Coronary artery (tissue), 2 donors: ENCODE measurements around the gene THOP1.
"Not testable (repeated sequence)": the region's sequence is repeated elsewhere in the genome, so short reads cannot be mapped to it uniquely, and the experiment has no call there.

Source experiments
- DNase-seq: peaks from one replicate; pipeline ENCODE4 v3.0.0-alpha.2; 2017; ENCODE audit warnings: low spot score
- H3K27ac ChIP-seq, 2 donors: fragments of 200-600 bp; sonication (generic); one replicate each; pipeline ENCODE4 v1.5.1; 2016 to 2019
- H3K4me3 ChIP-seq: fragments of 200-600 bp; sonication (generic); 2 replicates; pipeline ENCODE4 v1.5.1; 2016; ENCODE audit warnings: mild to moderate bottlenecking, moderate library complexity
- CTCF ChIP-seq: fragments of 200-600 bp; sonication (generic); IDR thresholded peaks from one replicate; pipeline ENCODE4 v1.5.1; 2019; ENCODE audit warnings: antibody characterized with exemption

Gene THOP1

DNA sequence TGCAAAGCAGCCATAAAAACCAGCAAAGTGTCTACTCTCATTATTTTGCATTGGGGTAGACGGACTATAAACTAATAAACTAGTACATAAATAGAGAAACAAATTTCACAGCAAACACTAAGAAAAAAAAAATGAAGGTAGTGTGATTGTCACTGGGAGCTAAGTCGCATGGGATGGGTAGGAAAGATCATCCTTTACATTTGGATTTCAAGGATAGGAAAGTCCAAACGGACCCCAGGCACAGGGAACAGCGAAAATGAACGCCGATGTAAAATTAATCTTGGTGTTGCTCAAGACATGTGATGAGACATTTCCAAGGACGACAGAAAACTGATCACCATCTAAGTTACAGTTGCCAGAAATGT, 1.5 kb upstream of the THOP1 start:
- no peak for DNase-seq
- TF ChIP-seq CTCF = no peak
- peak overlapping the region in 1 of 2 donors; percentile 88 for H3K27ac ChIP-seq
- H3K4me3 ChIP-seq = peak overlapping the region; percentile 89

GRCh38 chr19:2787115-2787514, 1.8 kb downstream of the THOP1 start:
- Histone ChIP-seq H3K4me3 (no peak overlapping the region), H3K27ac (no peak overlapping the region)
- TF ChIP-seq CTCF = no peak
- no peak for DNase-seq

DNA sequence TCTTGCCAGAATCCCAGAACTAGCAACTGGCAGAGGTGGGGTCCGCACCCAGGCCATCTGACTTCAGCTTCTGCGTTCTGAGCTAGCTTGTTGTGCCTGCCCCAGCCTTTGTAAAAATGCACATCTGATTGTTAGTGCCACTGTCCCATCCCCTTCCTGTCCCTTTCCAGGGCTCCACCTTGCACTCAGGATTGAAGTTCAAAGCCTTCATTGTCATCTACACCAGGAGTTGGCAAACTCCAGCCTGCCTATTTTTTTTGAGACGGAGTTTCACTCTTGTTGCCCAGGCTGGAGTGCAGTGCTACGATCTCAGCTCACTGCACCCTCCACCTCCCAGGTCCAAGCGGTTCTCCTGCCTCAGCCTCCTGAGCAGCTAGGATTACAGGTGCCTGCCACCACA, 2.9 kb downstream of the THOP1 start:
- no peak for DNase-seq
- no peak for TF ChIP-seq CTCF
- Histone ChIP-seq H3K27ac (no peak overlapping the region), H3K4me3 (no peak overlapping the region)

- Histone ChIP-seq H3K4me3 (no peak overlapping the region), H3K27ac (no peak overlapping the region)
- DNase-seq = no peak
- TF ChIP-seq CTCF = no peak
Measured at GRCh38 chr19:2790194-2790556, 4.9 kb downstream of the THOP1 start.

- no peak for DNase-seq
- no peak for TF ChIP-seq CTCF
- Histone ChIP-seq H3K27ac (no peak overlapping the region), H3K4me3 (no peak overlapping the region)
Measured at GRCh38 chr19:2790557-2791271, 5.4 kb downstream of the THOP1 start.

DNA sequence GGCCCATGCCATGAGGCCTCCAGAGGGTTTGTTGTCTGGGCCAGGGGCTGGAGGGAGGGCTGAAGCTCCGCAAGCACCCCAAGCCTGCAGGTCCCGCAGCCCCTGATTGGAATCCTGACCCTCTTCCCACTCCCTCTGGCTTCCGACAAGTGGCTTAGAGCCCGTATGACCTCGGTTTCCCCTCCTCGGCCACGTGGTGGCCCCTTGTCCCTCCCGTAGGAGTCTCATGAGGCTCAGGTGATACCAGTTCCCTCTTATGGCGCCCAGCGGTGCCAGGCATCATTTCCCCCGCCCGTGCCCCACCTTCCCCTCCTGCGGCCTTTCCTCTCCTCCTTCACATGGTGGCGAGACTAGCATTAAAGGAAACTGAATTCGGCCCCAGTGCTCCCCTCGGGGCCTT, 6.1 kb downstream of the THOP1 start:
- no peak overlapping the region for H3K27ac ChIP-seq
- H3K4me3 ChIP-seq = no peak overlapping the region
- no peak for DNase-seq
- TF ChIP-seq CTCF = no peak

DNA sequence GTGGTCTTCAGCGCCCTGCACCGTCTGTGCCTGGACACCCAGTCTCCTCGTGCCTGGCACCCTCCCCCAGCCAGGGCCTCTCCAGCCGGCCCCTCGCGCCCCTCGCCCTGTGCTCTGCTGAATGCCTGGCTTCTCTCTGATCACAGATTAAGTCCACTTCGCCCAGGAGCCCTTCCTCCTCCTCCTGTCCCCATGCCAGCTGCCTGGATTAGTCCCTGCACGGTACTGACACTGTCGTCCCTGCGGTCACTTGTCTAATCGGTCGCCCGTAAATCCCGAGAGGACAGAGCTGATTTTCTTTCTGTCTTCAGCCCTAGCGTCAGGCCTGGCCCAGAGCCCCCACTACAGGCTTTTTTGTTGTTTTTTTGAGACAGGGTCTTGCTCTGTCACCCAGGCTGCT, 6.6 kb downstream of the THOP1 start:
- Histone ChIP-seq H3K27ac (no peak overlapping the region), H3K4me3 (no peak overlapping the region)
- no peak for TF ChIP-seq CTCF
- no peak for DNase-seq

- not testable (repeated sequence) for DNase-seq, H3K4me3 ChIP-seq, H3K27ac ChIP-seq
Measured at GRCh38 chr19:2792666-2793065, 7.4 kb downstream of the THOP1 start.
